Stomach (tissue), 9 donors: ENCODE measurements around the gene ARHGEF37. TPM values are rescaled to one million over a fixed set of nuclear protein-coding genes. Genes with fewer than 3 reads are reported as not detected.

Experiments
- DNase-seq, 2 donors: peaks; one replicate each; pipeline versions ENCODE4 v3.0.0 to v3.0.0-alpha.2; 2013 to 2019
- H3K27ac ChIP-seq, 5 donors: fragments of 200-600 bp in 4 of 5; sonication (generic) in 4 of 5; one replicate each; pipeline ENCODE4 v1.5.1; 2013 to 2019; ENCODE audit warnings: mild to moderate bottlenecking in 1 of 5, moderate library complexity in 1 of 5
- H3K27me3 ChIP-seq, 3 donors: fragments of 200-600 bp; sonication (generic); one replicate each; pipeline ENCODE4 v1.5.1; 2017 to 2019; ENCODE audit warnings: mixed run types in 1 of 3
- H3K36me3 ChIP-seq, 4 donors: fragments of 200-600 bp; sonication (generic); 1 replicate in 3 of 4; 2 replicates in 1 of 4; pipeline ENCODE4 v1.5.1; 2016 to 2019
- H3K4me1 ChIP-seq, 4 donors: fragments of 200-600 bp; sonication (generic); one replicate each; pipeline ENCODE4 v1.5.1; 2016 to 2019
- H3K4me3 ChIP-seq, 4 donors: fragments of 200-600 bp; sonication (generic) in 3 of 4; one replicate each; pipeline ENCODE4 v1.5.1; 2016 to 2019; ENCODE audit warnings: mild to moderate bottlenecking in 1 of 4
- H3K9me3 ChIP-seq, 4 donors: fragments of 200-600 bp; sonication (generic); one replicate each; pipeline ENCODE4 v1.5.1; 2016 to 2019
- EP300 ChIP-seq: sonication (generic); formaldehyde crosslinking; IDR thresholded peaks from one replicate; pipeline ENCODE4 v1.6.1; 2017; ENCODE audit warnings: antibody characterized with exemption
- POLR2A ChIP-seq, 4 donors: fragments of 450-650 bp; IDR thresholded peaks; one replicate each; pipeline ENCODE4 v1.6.1; 2016; ENCODE audit warnings: antibody characterized with exemption in 4 of 4, control low read depth in 2 of 4, mild to moderate bottlenecking in 1 of 4, moderate library complexity in 1 of 4
- POLR2AphosphoS5 ChIP-seq, 3 donors: sonication (generic); formaldehyde crosslinking; IDR thresholded peaks; one replicate each; pipeline ENCODE4 v1.6.1; 2016; ENCODE audit warnings: antibody characterized with exemption in 3 of 3
- WGBS, 5 donors: extraction: QIAGEN DNeasy Blood & Tissue Kit in 3 of 5; methylation state at CpG; one replicate each; pipeline versions ENCODE4 v1.1.5 to v1.1.7; 2013 to 2018; 5-methylcytosine and 5-hydroxymethylcytosine counted together
- intact Hi-C: fragments of 100-400 bp; cut with DNase I; formaldehyde crosslinking; loops from one replicate; pipeline ENCODE4 v1.15.1; 2023; ENCODE audit warnings: low total_unique reads
- polyA plus RNA-seq, 3 donors: library from polyadenylated mRNA; stranded (reverse); fragments of 200-250 nt; gene quantifications; one replicate each; pipeline ENCODE4 v1.2.3, GENCODE V29; 2013
- total RNA-seq, 5 donors: library from RNA; depleted of rRNA; stranded (reverse); fragments of >200 nt; gene quantifications; one replicate each; pipeline versions ENCODE4 v1.1.0 to v1.2.3, GENCODE V29; 2014 to 2016
- TF ChIP-seq, protein P1 (sequence below), 7 experiments: fragments of 450-650 bp in 4 of 7; fragments of 200-600 bp in 3 of 7; sonication (generic) in 3 of 7; IDR thresholded peaks; one replicate each; pipeline ENCODE4 v1.5.1; 2016 to 2019; ENCODE audit warnings: antibody characterized with exemption in 7 of 7, control low read depth in 2 of 7, mild to moderate bottlenecking in 1 of 7
- donor health status: healthy with polysubstance abuse.
- donor health status: Bipolar disorder and iron deficiency.
- donor health status: healthy.

Gene ARHGEF37
- total and polyA plus RNA-seq, 8 donors: 8.0 to 64.2 (median 21.9) TPM

DNA sequence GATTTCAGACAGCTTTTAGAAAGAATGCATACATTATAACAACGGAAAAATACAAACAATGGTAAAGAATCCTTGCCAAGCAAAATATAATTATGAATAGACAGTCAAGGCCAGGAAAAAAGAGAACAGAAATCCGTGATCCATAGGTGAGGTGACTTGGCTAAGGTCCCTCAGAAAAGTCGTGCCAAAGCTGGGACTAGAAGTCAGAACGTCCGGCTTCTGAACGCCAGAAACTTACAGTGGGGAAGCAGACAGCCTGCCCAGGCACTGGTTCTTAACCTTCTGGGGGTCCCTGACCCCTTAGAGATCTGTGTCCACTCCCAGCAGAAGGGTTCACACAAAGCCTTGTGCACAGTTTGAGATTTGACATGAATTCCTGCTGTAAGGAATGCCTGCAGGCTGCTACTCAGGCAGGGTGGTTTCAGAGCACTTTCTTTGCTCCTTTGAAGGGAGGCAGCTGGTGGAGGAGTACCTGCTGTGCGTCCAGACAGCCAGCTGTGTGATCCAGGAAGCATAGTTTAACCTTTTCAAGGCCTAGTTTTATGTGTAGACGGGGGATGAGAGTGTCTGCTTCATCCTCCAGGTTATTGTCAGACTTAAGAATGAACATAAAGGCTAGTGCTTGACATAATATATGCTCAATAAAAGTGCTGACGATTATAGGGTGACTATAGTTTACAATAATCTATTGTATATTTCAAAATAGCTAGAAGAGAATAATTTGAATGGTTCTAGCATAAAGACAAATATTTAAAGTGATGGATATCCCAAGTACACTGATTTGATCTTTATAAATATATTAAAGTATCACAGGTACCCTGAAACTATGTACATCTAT is 852 bp downstream of the ARHGEF37 start:
- H3K4me1 ChIP-seq: peaks cover 40 to 72% (median 53%) of the 10 kb centered on the region in 4 donors
- peak overlapping the region; percentile 89 to 97 (median 91) for H3K27ac ChIP-seq
- H3K36me3 ChIP-seq: no peaks in the 10 kb centered on the region
- H3K9me3 ChIP-seq: no peaks in the 10 kb centered on the region
- 13 to 27% (median 17%) methylated on average over 8 to 9 of the region's 9 CpGs for WGBS, 5 donors
- intact Hi-C loops: no loop called here
- peak; percentile 59 to 78 for DNase-seq
- TF ChIP-seq POLR2AphosphoS5 (IDR thresholded peaks at IDR 0.05): peak; percentile 3 to 42 (median 36)
- TF ChIP-seq EP300: no peak
- no peak for TF ChIP-seq POLR2A (IDR thresholded peaks at IDR 0.05)
- H3K27me3 ChIP-seq: peaks cover 0 to 5% (median 0%) of the 10 kb centered on the region in 3 donors
- H3K4me3 ChIP-seq: peak overlapping the region; percentile 53 to 70 (median 60)

DNA sequence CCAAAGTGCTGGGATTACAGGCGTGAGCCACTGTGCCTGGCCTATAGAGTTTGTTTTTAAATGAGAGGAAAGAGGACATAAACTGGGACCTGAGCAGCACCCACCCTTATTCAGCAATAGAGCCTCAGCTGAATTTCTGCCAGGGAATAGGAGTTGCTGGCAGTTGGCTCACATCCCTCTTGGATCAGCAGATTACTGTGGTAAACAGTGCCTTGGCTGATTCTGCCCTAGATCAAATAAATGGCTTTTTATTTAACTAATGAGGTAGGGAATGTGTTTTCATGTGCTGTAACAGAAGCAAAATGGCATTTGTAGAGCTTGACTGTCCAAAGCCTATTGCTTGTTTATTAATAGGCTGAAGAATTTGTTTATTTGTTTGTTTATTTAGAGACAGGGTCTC is 2.1 kb downstream of the ARHGEF37 start:
- H3K27ac ChIP-seq: peak overlapping the region; percentile 89 to 97 (median 91)
- peak; percentile 76 to 81 for DNase-seq
- 5 to 19% (median 13%) methylated on average over 1 of the region's 1 CpG for WGBS, 5 donors
- intact Hi-C loops: no loop called here
- H3K4me1 ChIP-seq: peaks cover 48 to 76% (median 63%) of the 10 kb centered on the region in 4 donors
- H3K36me3 ChIP-seq: no peaks in the 10 kb centered on the region
- TF ChIP-seq POLR2A (IDR thresholded peaks at IDR 0.05) (peak in 1 of 4 donors; percentile 15), POLR2AphosphoS5 (IDR thresholded peaks at IDR 0.05) (peak; percentile 4 to 81 (median 56))
- TF ChIP-seq, protein P1, sequence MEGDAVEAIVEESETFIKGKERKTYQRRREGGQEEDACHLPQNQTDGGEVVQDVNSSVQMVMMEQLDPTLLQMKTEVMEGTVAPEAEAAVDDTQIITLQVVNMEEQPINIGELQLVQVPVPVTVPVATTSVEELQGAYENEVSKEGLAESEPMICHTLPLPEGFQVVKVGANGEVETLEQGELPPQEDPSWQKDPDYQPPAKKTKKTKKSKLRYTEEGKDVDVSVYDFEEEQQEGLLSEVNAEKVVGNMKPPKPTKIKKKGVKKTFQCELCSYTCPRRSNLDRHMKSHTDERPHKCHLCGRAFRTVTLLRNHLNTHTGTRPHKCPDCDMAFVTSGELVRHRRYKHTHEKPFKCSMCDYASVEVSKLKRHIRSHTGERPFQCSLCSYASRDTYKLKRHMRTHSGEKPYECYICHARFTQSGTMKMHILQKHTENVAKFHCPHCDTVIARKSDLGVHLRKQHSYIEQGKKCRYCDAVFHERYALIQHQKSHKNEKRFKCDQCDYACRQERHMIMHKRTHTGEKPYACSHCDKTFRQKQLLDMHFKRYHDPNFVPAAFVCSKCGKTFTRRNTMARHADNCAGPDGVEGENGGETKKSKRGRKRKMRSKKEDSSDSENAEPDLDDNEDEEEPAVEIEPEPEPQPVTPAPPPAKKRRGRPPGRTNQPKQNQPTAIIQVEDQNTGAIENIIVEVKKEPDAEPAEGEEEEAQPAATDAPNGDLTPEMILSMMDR (IDR thresholded peaks at IDR 0.05): no peak
- no peaks in the 10 kb centered on the region for H3K9me3 ChIP-seq
- H3K4me3 ChIP-seq: peak overlapping the region; percentile 53 to 70 (median 60)
- H3K27me3 ChIP-seq: peaks cover 0 to 5% (median 0%) of the 10 kb centered on the region in 3 donors

DNA sequence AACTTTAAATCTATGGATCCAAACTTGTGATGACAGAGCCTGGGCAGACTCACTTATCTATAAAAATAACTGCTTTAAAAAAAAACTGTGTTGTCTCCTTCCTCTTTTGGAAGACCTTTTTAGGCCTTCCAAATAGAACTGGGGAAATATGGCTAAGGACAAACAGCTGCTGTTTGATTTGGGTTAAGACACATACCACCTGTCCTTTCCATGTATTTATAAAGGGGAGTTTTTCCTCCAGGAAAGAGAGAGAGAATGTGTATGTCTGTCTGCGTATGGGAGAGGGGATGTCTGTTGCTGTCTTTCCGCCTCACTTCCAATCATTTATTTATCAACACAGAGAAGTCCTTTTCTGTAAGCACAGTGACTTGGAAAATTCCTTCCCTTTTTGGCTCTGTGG is 2.8 kb downstream of the ARHGEF37 start:
- Histone ChIP-seq H3K4me3 (peak overlapping the region in 3 of 4 donors; percentile 18 to 70 (median 58)), H3K9me3 (no peaks in the 10 kb centered on the region), H3K27ac (peak overlapping the region; percentile 38 to 97 (median 90)), H3K27me3 (peaks cover 0 to 5% (median 0%) of the 10 kb centered on the region in 3 donors), H3K36me3 (no peaks in the 10 kb centered on the region), H3K4me1 (peaks cover 48 to 83% (median 69%) of the 10 kb centered on the region in 4 donors)
- peak in 1 of 2 donors; percentile 48 for DNase-seq
- intact Hi-C loops: no loop called here
- WGBS, 5 donors: 30 to 51% (median 37%) methylated on average over 2 of the region's 2 CpGs
- TF ChIP-seq, protein P1 (IDR thresholded peaks at IDR 0.05): no peak
- TF ChIP-seq POLR2A (IDR thresholded peaks at IDR 0.05): no peak
- no peak for TF ChIP-seq EP300
- no peak for TF ChIP-seq POLR2AphosphoS5 (IDR thresholded peaks at IDR 0.05)

DNA sequence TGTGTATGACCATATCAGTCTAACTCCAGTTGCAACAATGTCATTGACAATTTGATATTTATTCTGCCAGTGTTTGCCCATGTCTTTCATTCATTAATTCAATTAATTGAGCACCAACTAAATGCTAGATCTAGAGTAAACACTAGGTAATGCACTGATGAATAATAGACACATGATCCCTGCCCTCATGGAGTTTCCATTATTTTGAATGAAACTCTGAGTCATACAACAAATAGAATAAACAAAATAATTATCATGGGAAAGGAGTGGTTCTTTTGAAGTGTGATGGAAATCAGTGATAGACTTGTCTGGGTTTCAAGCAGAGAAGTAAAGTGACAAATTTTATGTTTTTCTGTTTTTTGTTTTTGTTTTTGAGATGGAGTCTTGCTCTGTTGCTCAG is 4.6 kb downstream of the ARHGEF37 start:
- TF ChIP-seq POLR2AphosphoS5 (IDR thresholded peaks at IDR 0.05) (no peak), POLR2A (IDR thresholded peaks at IDR 0.05) (no peak), EP300 (no peak)
- TF ChIP-seq, protein P1 (IDR thresholded peaks at IDR 0.05): no peak
- peak overlapping the region in 4 of 5 donors; percentile 56 to 97 (median 66) for H3K27ac ChIP-seq

More for the DNA sequence above, 4.6 kb downstream of the ARHGEF37 start:
- H3K4me1 ChIP-seq: peaks cover 41 to 83% (median 68%) of the 10 kb centered on the region in 4 donors
- H3K36me3 ChIP-seq: peaks cover 0 to 5% (median 5%) of the 10 kb centered on the region in 4 donors
- no peaks in the 10 kb centered on the region for H3K9me3 ChIP-seq
- no peak overlapping the region for H3K4me3 ChIP-seq
- no peak for DNase-seq
- H3K27me3 ChIP-seq: peaks cover 0 to 5% (median 0%) of the 10 kb centered on the region in 3 donors
- intact Hi-C loops: no loop called here
